OCI-LY3 (cell line): ENCODE data around the gene DPM1.

Experiments
- CTCF ChIP-seq: fragments of 200-600, 300-600 bp; sonication (generic); IDR thresholded peaks from 2 replicates; pipeline ENCODE4 v1.5.1; 2014; ENCODE audit warnings: antibody characterized with exemption, low read length, low read depth
- EZH2phosphoT487 ChIP-seq: fragments of 200-600 bp; shearing (Covaris generic); IDR thresholded peaks from 2 replicates; pipeline ENCODE4 v1.6.1; 2018; ENCODE audit warnings: antibody characterized with exemption, mixed run types, low read depth

- TF ChIP-seq CTCF = no peak
- TF ChIP-seq EZH2phosphoT487 = no peak
These were observed 41.4 kb downstream of the DPM1 start for GRCh38 chr20:50916934-50917333.
